SK-N-SH treated with all-trans-retinoic acid at 6 μM for 48 hours (cell line): ENCODE data around the gene CPOX.

Source experiments
- ATAC-seq: fragments of 200-7000 bp; cut with Tn5 transposase; 3 replicates; pipeline ENCODE4 v1.9.1; 2020; ENCODE audit warnings: mild to moderate bottlenecking, moderate library complexity
- ARNTL ChIP-seq: fragments of 450-650 bp; formaldehyde crosslinking; IDR thresholded peaks from 2 replicates; pipeline ENCODE4 v1.5.0; 2020; ENCODE audit warnings: low read depth, mild to moderate bottlenecking, moderate library complexity, borderline replicate concordance
- BACH2 ChIP-seq: fragments of 250-450 bp; sonication (Bioruptor Pico); IDR thresholded peaks from 2 replicates; pipeline ENCODE4 v1.9.0; 2021; ENCODE audit warnings: mild to moderate bottlenecking, borderline replicate concordance
- CSDC2 ChIP-seq: fragments of 250-450 bp; sonication (Bioruptor Pico); IDR thresholded peaks from 2 replicates; pipeline ENCODE4 v1.5.0; 2020; ENCODE audit warnings: mild to moderate bottlenecking, moderate library complexity
- CSRNP3 ChIP-seq: fragments of 250-450 bp; sonication (Bioruptor Pico); IDR thresholded peaks from 2 replicates; pipeline ENCODE4 v1.5.1; 2021; ENCODE audit warnings: mild to moderate bottlenecking, moderate library complexity
- ESRRG ChIP-seq: fragments of 250-450 bp; sonication (Bioruptor Pico); IDR thresholded peaks from 2 replicates; pipeline ENCODE4 v1.6.1; 2021; ENCODE audit warnings: mild to moderate bottlenecking
- GLIS3 ChIP-seq: fragments of 250-450 bp; sonication (Bioruptor Pico); IDR thresholded peaks from 2 replicates; pipeline ENCODE4 v1.5.0; 2020; ENCODE audit warnings: mild to moderate bottlenecking, moderate library complexity
- ISL1 ChIP-seq: fragments of 250-450 bp; sonication (Bioruptor Pico); IDR thresholded peaks from 2 replicates; pipeline ENCODE4 v2.1.2; 2022; ENCODE audit warnings: mild to moderate bottlenecking, moderate library complexity
- OSR1 ChIP-seq: fragments of 250-450 bp; sonication (Bioruptor Pico); IDR thresholded peaks from 2 replicates; pipeline ENCODE4 v1.8.0; 2022; ENCODE audit warnings: moderate library complexity, mild to moderate bottlenecking, inconsistent platforms
- PPARA ChIP-seq: fragments of 250-450 bp; sonication (Bioruptor Pico); IDR thresholded peaks from 2 replicates; pipeline ENCODE4 v1.5.0; 2020; ENCODE audit warnings: mild to moderate bottlenecking, borderline replicate concordance
- RARB ChIP-seq: fragments of 250-450 bp; sonication (Bioruptor Pico); IDR thresholded peaks from 2 replicates; pipeline ENCODE4 v1.8.0; 2021; ENCODE audit warnings: mild to moderate bottlenecking, moderate library complexity
- SNAI2 ChIP-seq: fragments of 250-450 bp; sonication (Bioruptor Pico); IDR thresholded peaks from 2 replicates; pipeline ENCODE4 v1.5.0; 2020; ENCODE audit warnings: mild to moderate bottlenecking, moderate library complexity
- TCF4 ChIP-seq: fragments of 250-450 bp; sonication (Bioruptor Pico); IDR thresholded peaks from 2 replicates; pipeline ENCODE4 v1.8.0; 2021; ENCODE audit warnings: mild to moderate bottlenecking, moderate library complexity, borderline replicate concordance
- TOX ChIP-seq: fragments of 250-450 bp; sonication (Bioruptor Pico); IDR thresholded peaks from 2 replicates; pipeline ENCODE4 v1.8.0; 2021; ENCODE audit warnings: mild to moderate bottlenecking, moderate library complexity, borderline replicate concordance
- TSHZ2 ChIP-seq: fragments of 250-450 bp; sonication (Bioruptor Pico); IDR thresholded peaks from 2 replicates; pipeline ENCODE4 v1.5.0; 2020; ENCODE audit warnings: mild to moderate bottlenecking, moderate library complexity
- ZC3H10 ChIP-seq: fragments of 250-450 bp; sonication (Bioruptor Pico); IDR thresholded peaks from 2 replicates; pipeline ENCODE4 v1.5.1; 2021; ENCODE audit warnings: mild to moderate bottlenecking, moderate library complexity
- ZFP3 ChIP-seq: fragments of 250-450 bp; sonication (Bioruptor Pico); IDR thresholded peaks from 2 replicates; pipeline ENCODE4 v1.5.0; 2020; ENCODE audit warnings: mild to moderate bottlenecking, moderate library complexity
- ZFP30 ChIP-seq: fragments of 450-650 bp; formaldehyde crosslinking; IDR thresholded peaks from 2 replicates; pipeline ENCODE4 v1.5.0; 2022; ENCODE audit warnings: mild to moderate bottlenecking, moderate library complexity
- ZNF565 ChIP-seq: fragments of 450-650 bp; formaldehyde crosslinking; conservative IDR thresholded peaks from 2 replicates; pipeline ENCODE4 v1.5.0; 2020; ENCODE audit warnings: low read depth, mild to moderate bottlenecking, moderate library complexity
- ZNF70 ChIP-seq: fragments of 450-650 bp; formaldehyde crosslinking; IDR thresholded peaks from 2 replicates; pipeline ENCODE4 v1.5.0; 2020; ENCODE audit warnings: mild to moderate bottlenecking, moderate library complexity
- ZNF8 ChIP-seq: fragments of 450-650 bp; formaldehyde crosslinking; IDR thresholded peaks from 2 replicates; pipeline ENCODE4 v1.5.0; 2020; ENCODE audit warnings: mild to moderate bottlenecking, moderate library complexity
- TF ChIP-seq, protein P1 (sequence below): fragments of 250-450 bp; sonication (Bioruptor Pico); IDR thresholded peaks from 2 replicates; pipeline ENCODE4 v1.5.1; 2020; ENCODE audit warnings: low read depth, mild to moderate bottlenecking, moderate library complexity
- TF ChIP-seq, protein P2 (sequence below): fragments of 250-450 bp; sonication (Bioruptor Pico); IDR thresholded peaks from 2 replicates; pipeline ENCODE4 v1.8.0; 2020; ENCODE audit warnings: mild to moderate bottlenecking, moderate library complexity, borderline replicate concordance
- TF ChIP-seq, protein P3 (sequence below): fragments of 250-450 bp; sonication (Bioruptor Pico); IDR thresholded peaks from 2 replicates; pipeline ENCODE4 v1.8.0; 2021; ENCODE audit warnings: low read depth, mild to moderate bottlenecking, moderate library complexity, borderline replicate concordance

The CPOX gene

GRCh38 chr3:98628317-98628716 lies 34.9 kb upstream of the CPOX start:
- TF ChIP-seq OSR1 (CRISPR knock-in tag) (no peak), ISL1 (CRISPR knock-in tag) (no peak), RARB (CRISPR knock-in tag) (no peak), TCF4 (CRISPR knock-in tag) (no peak), BACH2 (CRISPR knock-in tag) (no peak), ARNTL (no peak), ZFP3 (CRISPR knock-in tag) (no peak), CSRNP3 (CRISPR knock-in tag) (no peak), ESRRG (CRISPR knock-in tag) (no peak)
- TF ChIP-seq, protein P1, sequence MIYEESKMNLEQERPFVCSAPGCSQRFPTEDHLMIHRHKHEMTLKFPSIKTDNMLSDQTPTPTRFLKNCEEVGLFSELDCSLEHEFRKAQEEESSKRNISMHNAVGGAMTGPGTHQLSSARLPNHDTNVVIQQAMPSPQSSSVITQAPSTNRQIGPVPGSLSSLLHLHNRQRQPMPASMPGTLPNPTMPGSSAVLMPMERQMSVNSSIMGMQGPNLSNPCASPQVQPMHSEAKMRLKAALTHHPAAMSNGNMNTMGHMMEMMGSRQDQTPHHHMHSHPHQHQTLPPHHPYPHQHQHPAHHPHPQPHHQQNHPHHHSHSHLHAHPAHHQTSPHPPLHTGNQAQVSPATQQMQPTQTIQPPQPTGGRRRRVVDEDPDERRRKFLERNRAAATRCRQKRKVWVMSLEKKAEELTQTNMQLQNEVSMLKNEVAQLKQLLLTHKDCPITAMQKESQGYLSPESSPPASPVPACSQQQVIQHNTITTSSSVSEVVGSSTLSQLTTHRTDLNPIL = no peak
- TF ChIP-seq, all 23 proteins: peak for 0
- ATAC-seq = no peak

DNA sequence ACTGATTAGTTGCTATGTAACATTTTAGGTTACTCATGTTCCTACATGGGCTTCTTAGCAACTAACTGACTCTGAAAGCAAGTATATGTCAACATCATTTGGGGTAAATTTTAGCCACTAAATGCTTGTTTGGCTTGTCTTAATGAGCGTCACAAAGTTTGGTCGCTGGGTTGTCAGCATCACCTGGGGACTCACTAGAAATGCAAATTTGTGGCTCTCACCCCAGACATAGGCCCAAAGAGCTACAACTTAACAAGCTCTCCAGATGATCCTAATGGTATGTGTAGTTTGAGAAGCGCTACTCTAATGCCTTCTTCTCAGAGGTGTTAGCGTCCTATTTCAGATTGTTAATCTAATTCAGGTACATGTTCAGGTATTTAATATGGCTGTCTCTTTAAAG lies 32.7 kb upstream of the CPOX start:
- TF ChIP-seq ESRRG (CRISPR knock-in tag) (no peak), TOX (CRISPR knock-in tag) (no peak), ZNF565 (CRISPR knock-in tag) (no peak), BACH2 (CRISPR knock-in tag) (no peak), ZNF70 (CRISPR knock-in tag) (no peak), CSRNP3 (CRISPR knock-in tag) (no peak), CSDC2 (no peak), PPARA (no peak), ZFP3 (CRISPR knock-in tag) (no peak), ZC3H10 (CRISPR knock-in tag) (no peak), TSHZ2 (no peak), OSR1 (CRISPR knock-in tag) (no peak), ZNF8 (CRISPR knock-in tag) (no peak), ARNTL (no peak), TCF4 (CRISPR knock-in tag) (no peak)
- TF ChIP-seq, protein P2, sequence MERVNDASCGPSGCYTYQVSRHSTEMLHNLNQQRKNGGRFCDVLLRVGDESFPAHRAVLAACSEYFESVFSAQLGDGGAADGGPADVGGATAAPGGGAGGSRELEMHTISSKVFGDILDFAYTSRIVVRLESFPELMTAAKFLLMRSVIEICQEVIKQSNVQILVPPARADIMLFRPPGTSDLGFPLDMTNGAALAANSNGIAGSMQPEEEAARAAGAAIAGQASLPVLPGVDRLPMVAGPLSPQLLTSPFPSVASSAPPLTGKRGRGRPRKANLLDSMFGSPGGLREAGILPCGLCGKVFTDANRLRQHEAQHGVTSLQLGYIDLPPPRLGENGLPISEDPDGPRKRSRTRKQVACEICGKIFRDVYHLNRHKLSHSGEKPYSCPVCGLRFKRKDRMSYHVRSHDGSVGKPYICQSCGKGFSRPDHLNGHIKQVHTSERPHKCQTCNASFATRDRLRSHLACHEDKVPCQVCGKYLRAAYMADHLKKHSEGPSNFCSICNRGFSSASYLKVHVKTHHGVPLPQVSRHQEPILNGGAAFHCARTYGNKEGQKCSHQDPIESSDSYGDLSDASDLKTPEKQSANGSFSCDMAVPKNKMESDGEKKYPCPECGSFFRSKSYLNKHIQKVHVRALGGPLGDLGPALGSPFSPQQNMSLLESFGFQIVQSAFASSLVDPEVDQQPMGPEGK = no peak
- TF ChIP-seq, all 23 proteins: peak for 0
- no peak for ATAC-seq

DNA sequence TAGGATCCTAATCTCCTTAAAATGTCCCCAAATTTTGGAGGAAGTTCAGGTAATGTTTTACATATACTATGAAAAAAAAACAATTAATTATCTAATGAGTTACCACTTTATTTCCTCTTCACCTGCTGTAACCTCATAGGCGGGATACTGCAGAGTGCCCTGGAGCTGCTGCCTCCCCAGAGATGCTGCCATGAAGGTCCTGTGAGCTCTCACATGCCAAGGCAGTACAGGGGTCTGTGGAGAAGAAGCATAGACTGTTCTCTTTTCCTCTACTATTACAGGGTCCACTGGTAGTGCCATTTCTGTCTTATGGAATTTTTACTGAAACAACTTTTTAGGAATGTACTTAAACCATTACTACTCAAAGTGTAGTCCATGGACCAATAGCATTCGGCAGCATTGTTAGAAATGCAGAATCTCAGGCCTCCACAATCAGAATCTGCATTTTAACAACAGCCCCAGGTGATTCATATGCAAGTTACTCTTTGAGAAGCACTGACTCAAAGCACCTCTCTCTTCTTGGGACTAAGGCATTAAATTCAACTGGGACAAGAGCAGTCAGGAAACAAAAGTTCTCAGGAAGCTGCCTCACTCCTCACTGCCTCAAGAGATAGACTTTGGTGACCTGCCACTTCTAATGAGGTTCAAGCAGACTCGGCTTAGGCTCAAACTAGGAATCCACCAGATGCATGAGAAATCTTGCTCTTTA lies 30.3 kb upstream of the CPOX start:
- ATAC-seq = no peak
- TF ChIP-seq, protein P3, sequence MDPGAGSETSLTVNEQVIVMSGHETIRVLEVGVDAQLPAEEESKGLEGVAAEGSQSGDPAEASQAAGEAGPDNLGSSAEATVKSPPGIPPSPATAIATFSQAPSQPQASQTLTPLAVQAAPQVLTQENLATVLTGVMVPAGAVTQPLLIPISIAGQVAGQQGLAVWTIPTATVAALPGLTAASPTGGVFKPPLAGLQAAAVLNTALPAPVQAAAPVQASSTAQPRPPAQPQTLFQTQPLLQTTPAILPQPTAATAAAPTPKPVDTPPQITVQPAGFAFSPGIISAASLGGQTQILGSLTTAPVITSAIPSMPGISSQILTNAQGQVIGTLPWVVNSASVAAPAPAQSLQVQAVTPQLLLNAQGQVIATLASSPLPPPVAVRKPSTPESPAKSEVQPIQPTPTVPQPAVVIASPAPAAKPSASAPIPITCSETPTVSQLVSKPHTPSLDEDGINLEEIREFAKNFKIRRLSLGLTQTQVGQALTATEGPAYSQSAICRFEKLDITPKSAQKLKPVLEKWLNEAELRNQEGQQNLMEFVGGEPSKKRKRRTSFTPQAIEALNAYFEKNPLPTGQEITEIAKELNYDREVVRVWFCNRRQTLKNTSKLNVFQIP (CRISPR knock-in tag) = no peak
- no peak for TF ChIP-seq CSRNP3 (CRISPR knock-in tag)
- TF ChIP-seq ZFP30 (CRISPR knock-in tag) = no peak
- TF ChIP-seq ESRRG (CRISPR knock-in tag) = no peak
- no peak for TF ChIP-seq PPARA
- no peak for TF ChIP-seq OSR1 (CRISPR knock-in tag)
- no peak for TF ChIP-seq GLIS3
- TF ChIP-seq SNAI2 = no peak
- TF ChIP-seq ARNTL = no peak
- TF ChIP-seq CSDC2 = no peak
- no peak for TF ChIP-seq BACH2 (CRISPR knock-in tag)
